OCI-LY7 (cell line): ENCODE data around the gene ANKZF1. TPM values are rescaled to one million over a fixed set of nuclear protein-coding genes. Genes with fewer than 3 reads are reported as not detected.

ENCODE experiments used
- BruUV-seq: library from RNA; stranded (reverse); fragments of 400-500 nt; replicated peaks from 2 replicates; lab custom pipeline; 2021; lab: Mats Ljungman, UMichigan
- CTCF ChIA-PET: fragments of 300-600 bp; sonication (Branson Sonifier 250); formaldehyde crosslinking; loops from one replicate; lab custom pipeline; 2022; ENCODE audit warnings: antibody characterized with exemption; ENCODE audit not compliant: unreplicated experiment; lab: Charles Lee
- POLR2A ChIA-PET: fragments of 300-600 bp; sonication (Branson Sonifier 250); formaldehyde crosslinking; loops from one replicate; lab custom pipeline; 2022; ENCODE audit warnings: antibody characterized with exemption; lab: Charles Lee
- DNase-seq: peaks from one replicate; pipeline ENCODE4 v3.0.0-alpha.2; 2015; ENCODE audit warnings: low spot score
- H2AFZ ChIP-seq: fragments of 200-600 bp; sonication (generic), shearing (Covaris generic); 2 replicates; pipeline ENCODE4 v1.6.1; 2014; ENCODE audit warnings: mild to moderate bottlenecking, antibody characterized with exemption, low read length, moderate library complexity
- H3K27ac ChIP-seq: fragments of 200-600 bp; sonication (generic); 2 replicates; pipeline ENCODE4 v1.5.1; 2014; ENCODE audit warnings: mixed run types, low read depth, mild to moderate bottlenecking, moderate library complexity, low read length, inconsistent platforms; ENCODE audit not compliant: poor library complexity, severe bottlenecking
- H3K36me3 ChIP-seq: fragments of 200-600 bp; sonication (generic); 2 replicates; pipeline ENCODE4 v1.6.1; 2014; ENCODE audit warnings: mild to moderate bottlenecking, antibody characterized with exemption, low read length, moderate library complexity, mixed read lengths; ENCODE audit not compliant: insufficient read depth
- H3K4me1 ChIP-seq: fragments of 200-600 bp; sonication (generic); 2 replicates; pipeline ENCODE4 v1.5.1; 2014; ENCODE audit warnings: mild to moderate bottlenecking, low read length; ENCODE audit not compliant: insufficient read depth, poor library complexity, severe bottlenecking
- H3K4me2 ChIP-seq: fragments of 200-600 bp; sonication (generic); 2 replicates; pipeline ENCODE4 v1.6.1; 2014; ENCODE audit warnings: mild to moderate bottlenecking, low read length
- H3K4me3 ChIP-seq: fragments of 200-600 bp; sonication (generic); 2 replicates; pipeline ENCODE4 v1.5.1; 2014; ENCODE audit warnings: mild to moderate bottlenecking, low read depth, low read length; ENCODE audit not compliant: poor library complexity, severe bottlenecking
- H3K79me2 ChIP-seq: fragments of 200-600 bp; sonication (generic); 2 replicates; pipeline ENCODE4 v1.6.1; 2016; ENCODE audit warnings: low read depth, mild to moderate bottlenecking, low read length, moderate library complexity, mixed read lengths; ENCODE audit not compliant: insufficient read depth
- H3K9me2 ChIP-seq: fragments of 200-600 bp; sonication (generic); 2 replicates; pipeline ENCODE4 v1.6.1; 2016; ENCODE audit warnings: mild to moderate bottlenecking, low read length, mixed read lengths; ENCODE audit not compliant: insufficient read depth
- H3K9me3 ChIP-seq: fragments of 200-600 bp; sonication (generic); 2 replicates; pipeline ENCODE4 v1.6.1; 2014; ENCODE audit warnings: mild to moderate bottlenecking, mixed run types, low read length, mixed read lengths
- H4K20me1 ChIP-seq: fragments of 200-600 bp; sonication (generic); 2 replicates; pipeline ENCODE4 v1.6.1; 2014; ENCODE audit warnings: mild to moderate bottlenecking, antibody characterized with exemption, low read length, moderate library complexity, mixed read lengths; ENCODE audit not compliant: insufficient read depth
- EZH2phosphoT487 ChIP-seq: fragments of 200-600 bp; sonication (generic); IDR thresholded peaks from 2 replicates; pipeline ENCODE4 v1.6.1; 2018; ENCODE audit warnings: low read depth, borderline replicate concordance, mild to moderate bottlenecking, mixed run types, antibody characterized with exemption, low read length, moderate library complexity, mixed read lengths
- intact Hi-C: fragments of 100-400 bp; cut with micrococcal nuclease; formaldehyde crosslinking; loops from one replicate; pipeline ENCODE4 v1.10.0; 2022; ENCODE audit not compliant: unreplicated experiment
- total RNA-seq, 2 experiments: library from RNA; depleted of rRNA in 1 of 2; stranded (reverse); fragments of >200 nt in 1 of 2; shearing (Covaris generic) in 1 of 2; gene quantifications; 2 replicates each; pipeline ENCODE4 v1.2.3, GENCODE V29; 2014 to 2022
- TF ChIP-seq, protein P1 (sequence below): fragments of 200-600 bp; sonication (generic); conservative IDR thresholded peaks from 2 replicates; pipeline ENCODE4 v1.5.1; 2014; ENCODE audit warnings: mild to moderate bottlenecking, antibody characterized with exemption, low read length, moderate library complexity, mixed read lengths

The ANKZF1 gene
- total RNA-seq, 2 experiments from 2014 or later, result 57.8 to 82.4 TPM

DNA sequence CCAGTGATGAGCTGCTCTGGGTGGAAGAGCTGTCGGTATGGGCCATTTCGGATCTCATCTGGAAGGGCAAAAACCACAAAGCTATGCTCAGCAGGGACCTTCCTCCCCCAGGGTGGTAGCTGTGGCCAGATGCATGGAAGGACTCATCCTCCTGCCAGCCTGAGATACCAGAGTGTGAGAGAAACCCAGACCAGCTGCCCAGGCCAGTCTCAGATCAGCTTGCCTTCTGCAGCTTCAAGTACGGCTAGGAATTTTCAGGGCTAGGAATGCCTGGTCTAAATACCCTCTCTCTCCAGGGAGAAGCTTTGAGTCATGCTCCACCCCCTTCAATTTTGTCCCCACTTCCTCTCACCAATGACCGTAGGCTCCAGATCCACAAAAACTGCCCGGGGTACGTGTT, 22.1 kb downstream of the ANKZF1 start:
- CTCF ChIA-PET, result no interaction called here
- no peaks in the 10 kb centered on the region for H3K9me3 ChIP-seq

DNA sequence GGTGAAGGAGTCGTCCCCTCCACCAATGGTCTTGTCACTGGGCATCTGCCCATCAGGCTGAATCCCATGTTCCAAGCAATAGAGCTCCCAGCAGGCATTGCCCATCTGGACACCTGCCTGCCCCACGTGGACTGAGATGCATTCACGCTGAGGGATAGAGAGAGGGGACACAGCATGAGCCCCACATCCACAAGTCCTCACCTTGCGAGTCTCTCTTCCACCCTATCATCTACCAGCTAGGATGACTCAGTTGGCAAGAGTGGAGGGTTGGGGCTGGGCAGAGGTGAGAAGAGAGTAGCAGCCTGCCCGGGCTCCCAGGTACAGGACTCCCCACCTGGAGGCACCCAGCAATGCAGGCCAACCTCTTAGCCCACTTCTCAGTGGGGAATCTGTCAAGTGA, 22.5 kb downstream of the ANKZF1 start:
- Histone ChIP-seq H3K4me3 (peak overlapping the region; percentile 87), H3K27ac (peak overlapping the region; percentile 96), H3K4me2 (peak overlapping the region; percentile 93), H3K9me2 (no peaks in the 10 kb centered on the region), H3K36me3 (peaks cover 48% of the 10 kb centered on the region), H3K9me3 (no peaks in the 10 kb centered on the region), H3K79me2 (peaks cover 44% of the 10 kb centered on the region), H4K20me1 (no peaks in the 10 kb centered on the region), H2AFZ (no peak overlapping the region), H3K4me1 (peaks cover 66% of the 10 kb centered on the region)
- CTCF ChIA-PET, result no interaction called here
- intact Hi-C loops, result loop anchor here (2.0 to 10.0 kb wide), 2 partner anchors 75 to 357 kb away; partner anchors contain the start of gene CNPPD1
- BruUV-seq, result no TSS peak
- DNase-seq, result peak; percentile 27
- TF ChIP-seq, protein P1, sequence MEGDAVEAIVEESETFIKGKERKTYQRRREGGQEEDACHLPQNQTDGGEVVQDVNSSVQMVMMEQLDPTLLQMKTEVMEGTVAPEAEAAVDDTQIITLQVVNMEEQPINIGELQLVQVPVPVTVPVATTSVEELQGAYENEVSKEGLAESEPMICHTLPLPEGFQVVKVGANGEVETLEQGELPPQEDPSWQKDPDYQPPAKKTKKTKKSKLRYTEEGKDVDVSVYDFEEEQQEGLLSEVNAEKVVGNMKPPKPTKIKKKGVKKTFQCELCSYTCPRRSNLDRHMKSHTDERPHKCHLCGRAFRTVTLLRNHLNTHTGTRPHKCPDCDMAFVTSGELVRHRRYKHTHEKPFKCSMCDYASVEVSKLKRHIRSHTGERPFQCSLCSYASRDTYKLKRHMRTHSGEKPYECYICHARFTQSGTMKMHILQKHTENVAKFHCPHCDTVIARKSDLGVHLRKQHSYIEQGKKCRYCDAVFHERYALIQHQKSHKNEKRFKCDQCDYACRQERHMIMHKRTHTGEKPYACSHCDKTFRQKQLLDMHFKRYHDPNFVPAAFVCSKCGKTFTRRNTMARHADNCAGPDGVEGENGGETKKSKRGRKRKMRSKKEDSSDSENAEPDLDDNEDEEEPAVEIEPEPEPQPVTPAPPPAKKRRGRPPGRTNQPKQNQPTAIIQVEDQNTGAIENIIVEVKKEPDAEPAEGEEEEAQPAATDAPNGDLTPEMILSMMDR, result 0 out of 2 replicates have a peak, but pooled peaks have one; percentile 22
- no peak for TF ChIP-seq EZH2phosphoT487
- POLR2A ChIA-PET, result interaction anchor here (0.6 to 2.3 kb wide), 7 partner anchors 20 to 180 kb away, joined by 3 to 8 read pairs (median 4); partner anchors contain the start of genes CNPPD1 and DNAJB2

More for the DNA sequence above, 22.1 kb downstream of the ANKZF1 start:
- peaks cover 52% of the 10 kb centered on the region for H3K36me3 ChIP-seq
- no peaks in the 10 kb centered on the region for H4K20me1 ChIP-seq
- peaks cover 46% of the 10 kb centered on the region for H3K79me2 ChIP-seq
- H3K4me1 ChIP-seq, result peaks cover 71% of the 10 kb centered on the region
- H3K27ac ChIP-seq, result peak overlapping the region; percentile 96
- intact Hi-C loops, result loop anchor here (2.0 to 10.0 kb wide), 2 partner anchors 75 to 357 kb away; partner anchors contain the start of gene CNPPD1
- H3K4me2 ChIP-seq, result peak overlapping the region; percentile 93
- DNase-seq, result no peak
- TF ChIP-seq, protein P1, result no peak
- no peak for TF ChIP-seq EZH2phosphoT487
- POLR2A ChIA-PET, result interaction anchor here (1.7 to 2.3 kb wide), 2 partner anchors 28 to 75 kb away, joined by 5 to 8 read pairs; partner anchors contain the start of genes CNPPD1 and DNAJB2
- peak overlapping the region; percentile 87 for H3K4me3 ChIP-seq
- no peaks in the 10 kb centered on the region for H3K9me2 ChIP-seq
- BruUV-seq, result no TSS peak
- no peak overlapping the region for H2AFZ ChIP-seq

DNA sequence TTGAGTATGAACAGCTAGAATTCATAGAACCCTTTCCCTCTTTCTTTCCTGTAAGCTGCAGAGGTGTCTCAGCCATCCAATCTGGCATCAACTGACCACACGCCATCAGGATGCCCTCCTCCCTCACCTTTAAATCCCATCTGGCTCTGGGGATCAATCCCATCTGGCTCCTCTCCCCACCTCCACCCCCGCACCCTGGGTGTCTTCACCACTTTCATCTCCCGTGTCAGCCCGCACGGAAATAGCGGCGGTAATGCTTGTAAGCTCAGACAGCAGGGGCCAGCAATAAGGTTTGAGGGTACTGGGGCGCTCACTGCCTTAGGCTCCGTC, 22.9 kb downstream of the ANKZF1 start:
- TF ChIP-seq, protein P1, result no peak
- no peak for TF ChIP-seq EZH2phosphoT487
- no peak overlapping the region for H2AFZ ChIP-seq
- H3K4me3 ChIP-seq, result peak overlapping the region; percentile 87
- no peak for DNase-seq
- peak overlapping the region; percentile 93 for H3K4me2 ChIP-seq
- BruUV-seq, result no TSS peak
- ChIA-PET POLR2A (interaction anchor here (0.6 to 2.3 kb wide), 13 partner anchors 8 to 689 kb away, joined by 3 to 8 read pairs (median 3); partner anchors contain the start of genes ANKZF1, ATG9A, CNPPD1 and DNAJB2), CTCF (interaction anchor here (2.6 kb wide), 1 partner anchor 25 kb away, joined by 7 read pairs; the partner anchor contains the start of gene DNAJB2)
- no peaks in the 10 kb centered on the region for H4K20me1 ChIP-seq
- peaks cover 41% of the 10 kb centered on the region for H3K79me2 ChIP-seq
- intact Hi-C loops, result loop anchor here (2.0 to 10.0 kb wide), 2 partner anchors 76 to 358 kb away; partner anchors contain the start of gene CNPPD1
- H3K4me1 ChIP-seq, result peaks cover 62% of the 10 kb centered on the region
- no peaks in the 10 kb centered on the region for H3K9me3 ChIP-seq
- H3K9me2 ChIP-seq, result no peaks in the 10 kb centered on the region
- peaks cover 44% of the 10 kb centered on the region for H3K36me3 ChIP-seq
- H3K27ac ChIP-seq, result peak overlapping the region; percentile 96
